Gastroesophageal sphincter (tissue), 4 donors: ENCODE data around the gene DNAH10. TPM values are rescaled to one million over a fixed set of nuclear protein-coding genes. Genes with fewer than 3 reads are reported as not detected.

Experiments
- ATAC-seq: fragments of 150-250 bp; one replicate; pipeline ENCODE4 v1.9.1; 2016; ENCODE audit warnings: mild to moderate bottlenecking, moderate library complexity
- H3K27ac ChIP-seq, 4 donors: fragments of 200-600 bp; sonication (generic) in 3 of 4; 1 replicate in 3 of 4; 2 replicates in 1 of 4; pipeline ENCODE4 v1.5.1; 2016 to 2019
- H3K27me3 ChIP-seq: fragments of 200-600 bp; sonication (generic); one replicate; pipeline ENCODE4 v1.5.1; 2019
- H3K36me3 ChIP-seq, 2 donors: fragments of 200-600 bp; sonication (generic); one replicate each; pipeline ENCODE4 v1.5.1; 2019; ENCODE audit warnings: control low read depth in 1 of 2
- H3K4me1 ChIP-seq, 3 donors: fragments of 200-600 bp; sonication (generic); 1 replicate in 2 of 3; 2 replicates in 1 of 3; pipeline ENCODE4 v1.5.1; 2016 to 2019; ENCODE audit warnings: control low read depth in 2 of 3
- H3K4me3 ChIP-seq, 2 donors: fragments of 200-600 bp; sonication (generic); one replicate each; pipeline ENCODE4 v1.5.1; 2019; ENCODE audit warnings: mild to moderate bottlenecking in 1 of 2, moderate library complexity in 1 of 2
- H3K9me3 ChIP-seq, 3 donors: fragments of 200-600 bp; sonication (generic); one replicate each; pipeline ENCODE4 v1.5.1; 2017 to 2019; ENCODE audit warnings: control low read depth in 2 of 3
- EP300 ChIP-seq: sonication (generic); formaldehyde crosslinking; IDR thresholded peaks from one replicate; pipeline ENCODE4 v1.6.1; 2017; ENCODE audit warnings: antibody characterized with exemption, mild to moderate bottlenecking
- POLR2A ChIP-seq, 2 donors: fragments of 450-650 bp; IDR thresholded peaks; one replicate each; pipeline ENCODE4 v1.6.1; 2017; ENCODE audit warnings: antibody characterized with exemption in 2 of 2, mild to moderate bottlenecking in 2 of 2, moderate library complexity in 1 of 2
- POLR2AphosphoS5 ChIP-seq: sonication (generic); formaldehyde crosslinking; IDR thresholded peaks from one replicate; pipeline ENCODE4 v1.6.1; 2017; ENCODE audit warnings: antibody characterized with exemption
- WGBS, 2 donors: methylation state at CpG; one replicate each; pipeline ENCODE4 v1.1.5; 2018; ENCODE audit warnings: low coverage in 1 of 2; 5-methylcytosine and 5-hydroxymethylcytosine counted together
- total RNA-seq, 4 donors: library from RNA; depleted of rRNA; stranded (reverse); fragments of >200 nt; gene quantifications; one replicate each; pipeline ENCODE4 v1.1.0, GENCODE V29; 2016
- TF ChIP-seq, protein P1 (sequence below), 4 experiments: fragments of 200-600 bp in 2 of 4; fragments of 450-650 bp in 2 of 4; sonication (generic) in 1 of 4; IDR thresholded peaks; one replicate each; pipeline ENCODE4 v1.5.1; 2017 to 2019; ENCODE audit warnings: antibody characterized with exemption in 4 of 4, mild to moderate bottlenecking in 2 of 4, moderate library complexity in 2 of 4

DNAH10 gene
- total RNA-seq, 4 donors from 2014 or later = not detected

DNA sequence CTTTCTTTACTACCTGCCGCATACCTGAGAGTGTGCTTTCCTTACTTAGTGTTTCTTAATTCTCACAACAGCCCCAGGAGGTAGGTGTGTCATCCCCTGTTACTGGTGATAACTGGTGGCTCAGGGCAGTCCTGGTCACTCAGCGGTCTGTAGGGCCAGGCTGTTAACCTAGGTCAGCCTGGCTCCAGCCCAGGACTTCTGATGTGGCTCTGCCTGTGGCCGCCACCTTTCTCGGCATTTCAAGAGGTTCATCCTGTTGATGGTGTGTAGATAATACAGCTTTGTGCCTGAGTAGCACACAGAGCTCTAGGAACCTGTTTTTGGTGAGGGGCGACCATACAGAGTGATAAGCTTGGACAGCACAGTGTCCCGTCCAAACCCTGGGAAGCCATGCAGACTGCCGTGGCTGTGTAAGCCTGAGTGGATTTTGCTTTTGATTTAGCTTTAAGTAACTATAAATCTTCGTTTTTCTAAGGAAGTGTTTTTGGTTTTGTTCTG is 11.9 kb upstream of the DNAH10 start:
- 80 to 81% methylated on average over 4 to 6 of the region's 8 CpGs for WGBS, 2 donors
- ATAC-seq = no peak

DNA sequence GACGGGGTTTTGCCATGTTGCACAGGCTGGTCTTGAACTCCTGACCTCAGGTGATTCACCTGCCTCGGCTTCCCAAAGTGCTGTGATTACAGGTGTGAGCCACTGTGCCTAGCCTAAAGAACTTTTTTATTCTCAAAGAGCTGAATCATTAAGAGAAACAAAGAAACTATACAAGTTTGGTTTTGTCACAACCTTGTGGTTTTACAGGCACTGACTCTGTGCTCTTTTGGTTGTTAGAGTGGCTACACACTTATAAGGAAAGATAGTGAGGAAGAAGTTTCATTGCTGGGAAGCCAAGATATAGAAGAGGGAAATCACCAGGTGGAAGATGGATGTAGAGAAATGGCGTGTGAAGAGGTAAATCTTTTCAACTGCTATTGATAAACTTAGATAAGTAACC is 10.1 kb upstream of the DNAH10 start:
- WGBS, 2 donors = 94 to 95% methylated on average over 3 of the region's 3 CpGs
- H3K36me3 ChIP-seq = peaks cover 0 to 100% of the 10 kb centered on the region in 2 donors

More for the DNA sequence above, 11.9 kb upstream of the DNAH10 start:
- H3K4me1 ChIP-seq = no peaks in the 10 kb centered on the region
- H3K27ac ChIP-seq = no peak overlapping the region
- peaks cover 0 to 91% of the 10 kb centered on the region in 2 donors for H3K36me3 ChIP-seq
- no peaks in the 10 kb centered on the region for H3K9me3 ChIP-seq
- TF ChIP-seq POLR2A (IDR thresholded peaks at IDR 0.05) (no peak), POLR2AphosphoS5 (no peak), EP300 (no peak)
- TF ChIP-seq, protein P1, sequence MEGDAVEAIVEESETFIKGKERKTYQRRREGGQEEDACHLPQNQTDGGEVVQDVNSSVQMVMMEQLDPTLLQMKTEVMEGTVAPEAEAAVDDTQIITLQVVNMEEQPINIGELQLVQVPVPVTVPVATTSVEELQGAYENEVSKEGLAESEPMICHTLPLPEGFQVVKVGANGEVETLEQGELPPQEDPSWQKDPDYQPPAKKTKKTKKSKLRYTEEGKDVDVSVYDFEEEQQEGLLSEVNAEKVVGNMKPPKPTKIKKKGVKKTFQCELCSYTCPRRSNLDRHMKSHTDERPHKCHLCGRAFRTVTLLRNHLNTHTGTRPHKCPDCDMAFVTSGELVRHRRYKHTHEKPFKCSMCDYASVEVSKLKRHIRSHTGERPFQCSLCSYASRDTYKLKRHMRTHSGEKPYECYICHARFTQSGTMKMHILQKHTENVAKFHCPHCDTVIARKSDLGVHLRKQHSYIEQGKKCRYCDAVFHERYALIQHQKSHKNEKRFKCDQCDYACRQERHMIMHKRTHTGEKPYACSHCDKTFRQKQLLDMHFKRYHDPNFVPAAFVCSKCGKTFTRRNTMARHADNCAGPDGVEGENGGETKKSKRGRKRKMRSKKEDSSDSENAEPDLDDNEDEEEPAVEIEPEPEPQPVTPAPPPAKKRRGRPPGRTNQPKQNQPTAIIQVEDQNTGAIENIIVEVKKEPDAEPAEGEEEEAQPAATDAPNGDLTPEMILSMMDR (IDR thresholded peaks at IDR 0.05) = no peak
- no peaks in the 10 kb centered on the region for H3K27me3 ChIP-seq
- H3K4me3 ChIP-seq = no peak overlapping the region

DNA sequence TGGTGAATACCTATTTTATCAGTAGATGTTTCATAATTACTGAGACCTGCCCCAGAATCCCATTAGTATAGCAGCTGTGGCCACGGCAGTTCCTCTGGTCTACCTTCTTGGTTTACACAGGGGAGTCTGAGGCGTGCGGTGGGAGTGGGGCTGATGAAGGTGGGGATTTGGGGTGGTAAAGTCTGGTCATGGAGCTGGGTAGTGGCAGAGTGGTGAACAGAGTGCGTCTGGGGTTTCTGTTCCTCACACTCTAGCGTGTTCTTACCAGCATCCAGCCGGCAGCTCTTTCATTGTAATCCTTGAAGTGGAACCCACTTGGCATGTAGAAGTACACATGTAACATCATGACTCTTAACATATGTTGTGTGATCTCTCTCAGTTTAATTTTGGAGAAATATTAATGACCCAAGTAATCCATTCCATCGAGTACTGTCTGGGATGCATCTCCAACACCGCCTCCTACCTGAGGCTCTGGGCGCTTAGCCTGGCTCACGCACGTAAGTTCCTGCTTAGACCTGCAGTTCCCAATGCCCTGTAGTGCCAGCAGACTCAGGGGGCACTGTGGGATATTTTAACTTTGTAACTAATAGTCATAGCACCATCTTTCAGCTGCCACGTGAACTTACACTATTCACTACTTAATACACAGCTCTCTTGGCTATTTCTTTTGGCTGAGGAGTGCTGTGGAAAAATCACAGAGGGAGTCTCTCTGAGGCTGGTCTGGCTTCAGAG is 7.9 kb upstream of the DNAH10 start:
- Histone ChIP-seq H3K4me1 (no peaks in the 10 kb centered on the region), H3K9me3 (no peaks in the 10 kb centered on the region), H3K27ac (no peak overlapping the region), H3K4me3 (no peak overlapping the region), H3K36me3 (peaks cover 0 to 100% of the 10 kb centered on the region in 2 donors), H3K27me3 (no peaks in the 10 kb centered on the region)
- WGBS, 2 donors = 84 to 100% methylated on average over 1 to 12 of the region's 12 CpGs
- no peak for ATAC-seq
- TF ChIP-seq POLR2AphosphoS5 = no peak
- TF ChIP-seq, protein P1 (IDR thresholded peaks at IDR 0.05) = no peak
- no peak for TF ChIP-seq POLR2A (IDR thresholded peaks at IDR 0.05)
- TF ChIP-seq EP300 = no peak

More for the DNA sequence above, 10.1 kb upstream of the DNAH10 start:
- H3K4me1 ChIP-seq = no peaks in the 10 kb centered on the region
- no peaks in the 10 kb centered on the region for H3K9me3 ChIP-seq
- H3K4me3 ChIP-seq = no peak overlapping the region
- TF ChIP-seq, protein P1 (IDR thresholded peaks at IDR 0.05) = no peak
- TF ChIP-seq EP300 (no peak), POLR2AphosphoS5 (no peak), POLR2A (IDR thresholded peaks at IDR 0.05) (no peak)
- no peak overlapping the region for H3K27ac ChIP-seq
- no peak for ATAC-seq
- H3K27me3 ChIP-seq = no peaks in the 10 kb centered on the region

DNA sequence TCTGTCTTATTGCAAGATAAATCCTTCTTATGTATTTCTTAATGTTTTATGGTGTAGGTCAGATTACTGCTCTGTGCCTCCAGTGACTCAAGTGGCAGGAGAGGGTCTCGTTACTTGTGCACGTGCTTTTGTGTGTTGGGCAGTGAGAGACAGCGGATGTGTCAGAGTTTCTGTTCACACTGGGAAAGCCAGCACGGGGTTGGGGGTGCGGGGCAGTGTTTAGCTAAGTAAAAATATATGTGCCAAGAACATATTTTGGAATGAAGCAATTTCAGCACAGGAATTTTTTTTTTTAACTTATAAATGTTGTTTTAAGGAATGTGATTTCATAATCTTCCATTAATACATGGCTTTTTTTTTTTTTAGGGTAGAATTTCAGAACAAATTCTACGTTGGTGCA is 4.5 kb upstream of the DNAH10 start:
- peaks cover 0 to 12% (median 9%) of the 10 kb centered on the region in 3 donors for H3K4me1 ChIP-seq
- ATAC-seq = no peak
- H3K4me3 ChIP-seq = no peak overlapping the region
- 68 to 76% methylated on average over 2 to 4 of the region's 6 CpGs for WGBS, 2 donors
- H3K27me3 ChIP-seq = peaks cover 22% of the 10 kb centered on the region
- H3K36me3 ChIP-seq = peaks cover 0 to 83% of the 10 kb centered on the region in 2 donors
- no peaks in the 10 kb centered on the region for H3K9me3 ChIP-seq
- TF ChIP-seq, protein P1 (IDR thresholded peaks at IDR 0.05) = no peak
- TF ChIP-seq POLR2A (IDR thresholded peaks at IDR 0.05) (no peak), EP300 (no peak), POLR2AphosphoS5 (no peak)
- no peak overlapping the region for H3K27ac ChIP-seq
